Lung (tissue), 12 donors: ENCODE measurements around the gene METTL21C. TPM values are rescaled to one million over a fixed set of nuclear protein-coding genes. Genes with fewer than 3 reads are reported as not detected.

ENCODE experiments used
- ATAC-seq: fragments of 200-7000 bp; cut with Tn5 transposase; one replicate; pipeline ENCODE4 v1.9.1; 2020; ENCODE audit warnings: moderate number of reproducible peaks; ENCODE audit not compliant: insufficient read depth, low FRiP score
- DNase-seq, 3 donors: peaks; one replicate each; pipeline ENCODE4 v3.0.0-alpha.2; 2013 to 2017
- H3K27ac ChIP-seq, 2 donors: one replicate each; pipeline ENCODE4 v1.5.1; 2013; ENCODE audit warnings: mild to moderate bottlenecking in 2 of 2, moderate library complexity in 2 of 2, control low read depth in 1 of 2, inconsistent platforms in 1 of 2, low read depth in 1 of 2, low read length in 1 of 2
- H3K27me3 ChIP-seq, 3 donors: one replicate each; pipeline ENCODE4 v1.5.1; 2013; ENCODE audit warnings: low read length in 2 of 3; ENCODE audit not compliant: control insufficient read depth in 3 of 3, insufficient read depth in 3 of 3
- H3K36me3 ChIP-seq, 4 donors: one replicate each; pipeline ENCODE4 v1.5.1; 2013; ENCODE audit warnings: low read length in 4 of 4, mild to moderate bottlenecking in 1 of 4, moderate library complexity in 1 of 4; ENCODE audit not compliant: control insufficient read depth in 4 of 4, insufficient read depth in 4 of 4
- H3K4me1 ChIP-seq, 5 donors: one replicate each; pipeline ENCODE4 v1.5.1; 2013; ENCODE audit warnings: low read length in 5 of 5, mild to moderate bottlenecking in 2 of 5, moderate library complexity in 1 of 5; ENCODE audit not compliant: control insufficient read depth in 5 of 5, insufficient read depth in 5 of 5
- H3K4me3 ChIP-seq: one replicate; pipeline ENCODE4 v1.5.1; 2013; ENCODE audit warnings: mild to moderate bottlenecking, control low read depth, moderate library complexity
- H3K9ac ChIP-seq, 2 donors: one replicate each; pipeline ENCODE4 v1.5.1; 2013; ENCODE audit warnings: low read length in 2 of 2, control low read depth in 1 of 2; ENCODE audit not compliant: insufficient read depth in 1 of 2
- H3K9me3 ChIP-seq, 4 donors: one replicate each; pipeline ENCODE4 v1.5.1; 2013; ENCODE audit warnings: low read length in 3 of 4, mild to moderate bottlenecking in 1 of 4, moderate library complexity in 1 of 4; ENCODE audit not compliant: control insufficient read depth in 4 of 4, insufficient read depth in 3 of 4
- CTCF ChIP-seq: IDR thresholded peaks from 2 replicates; pipeline ENCODE4 v1.5.1; 2012; ENCODE audit warnings: mild to moderate bottlenecking; ENCODE audit errors: control extremely low read depth, extremely low read depth
- WGBS, 2 donors: extraction: QIAGEN DNeasy Blood & Tissue Kit; methylation state at CpG; one replicate each; pipeline ENCODE4 v1.1.7; 2013; 5-methylcytosine and 5-hydroxymethylcytosine counted together
- polyA plus RNA-seq, 2 donors: library from polyadenylated mRNA; stranded (reverse); fragments of 200-250 nt; gene quantifications; one replicate each; pipeline ENCODE4 v1.2.1, GENCODE V29; 2013
- total RNA-seq, 2 donors: library from RNA; depleted of rRNA in 1 of 2; stranded (reverse); fragments of >200 nt in 1 of 2; gene quantifications; one replicate each; pipeline ENCODE4 v1.2.1, GENCODE V29; 2014 to 2021
- donor health status: control.
- donor health status: control.
- donor health status: Bipolar disorder and iron deficiency.
- donor health status: healthy.
- donor health status: DM: yes; HTN: yes; CAD: no.

Gene METTL21C
- total and polyA plus RNA-seq, 4 donors, result not detected

GRCh38 chr13:102679449-102680132 lies 15.3 kb downstream of the METTL21C start:
- no peaks in the 10 kb centered on the region for H3K4me1 ChIP-seq
- 62 to 78% methylated on average over 3 of the region's 3 CpGs for WGBS, 2 donors
- peaks cover 11 to 27% (median 22%) of the 10 kb centered on the region in 4 donors for H3K36me3 ChIP-seq
- H3K9ac ChIP-seq, result no peak overlapping the region
- H3K27me3 ChIP-seq, result no peaks in the 10 kb centered on the region
- H3K9me3 ChIP-seq, result no peaks in the 10 kb centered on the region
- DNase-seq (no peak), ATAC-seq (no peak)
- no peak overlapping the region for H3K27ac ChIP-seq
- TF ChIP-seq CTCF, result no peak
- no peak overlapping the region for H3K4me3 ChIP-seq

- Histone ChIP-seq H3K27ac (no peak overlapping the region), H3K36me3 (peaks cover 14 to 32% (median 22%) of the 10 kb centered on the region in 4 donors), H3K4me1 (no peaks in the 10 kb centered on the region), H3K9ac (no peak overlapping the region), H3K4me3 (no peak overlapping the region), H3K9me3 (no peaks in the 10 kb centered on the region), H3K27me3 (no peaks in the 10 kb centered on the region)
- ATAC-seq (no peak), DNase-seq (no peak)
- TF ChIP-seq CTCF, result no peak
- 92 to 97% methylated on average over 5 of the region's 5 CpGs for WGBS, 2 donors
Observed at GRCh38 chr13:102678339-102679107, 16.3 kb downstream of the METTL21C start.

- Histone ChIP-seq H3K27ac (no peak overlapping the region), H3K27me3 (no peaks in the 10 kb centered on the region), H3K9me3 (no peaks in the 10 kb centered on the region), H3K4me1 (no peaks in the 10 kb centered on the region), H3K4me3 (no peak overlapping the region), H3K9ac (no peak overlapping the region), H3K36me3 (peaks cover 19 to 32% (median 27%) of the 10 kb centered on the region in 4 donors)
- 93 to 95% methylated on average over 4 of the region's 4 CpGs for WGBS, 2 donors
- DNase-seq, result no peak
- ATAC-seq, result no peak
- TF ChIP-seq CTCF, result no peak
Observed at GRCh38 chr13:102677122-102677521, 17.7 kb downstream of the METTL21C start.
